Peyer's patch (tissue), 4 donors: Measurements from ENCODE around the gene MYD88.

ENCODE experiments used
- POLR2A ChIP-seq, 2 donors: fragments of 450-650 bp; IDR thresholded peaks; one replicate each; pipeline ENCODE4 v1.5.1; 2017; ENCODE audit warnings: antibody characterized with exemption in 2 of 2, mild to moderate bottlenecking in 2 of 2, moderate library complexity in 2 of 2
- TF ChIP-seq, protein P1 (sequence below), 6 experiments: fragments of 450-650 bp in 4 of 6; fragments of 200-600 bp in 2 of 6; sonication (generic) in 1 of 6; IDR thresholded peaks; one replicate each; pipeline ENCODE4 v1.5.1; 2017 to 2019; ENCODE audit warnings: antibody characterized with exemption in 6 of 6, mild to moderate bottlenecking in 3 of 6, moderate library complexity in 1 of 6

DNA sequence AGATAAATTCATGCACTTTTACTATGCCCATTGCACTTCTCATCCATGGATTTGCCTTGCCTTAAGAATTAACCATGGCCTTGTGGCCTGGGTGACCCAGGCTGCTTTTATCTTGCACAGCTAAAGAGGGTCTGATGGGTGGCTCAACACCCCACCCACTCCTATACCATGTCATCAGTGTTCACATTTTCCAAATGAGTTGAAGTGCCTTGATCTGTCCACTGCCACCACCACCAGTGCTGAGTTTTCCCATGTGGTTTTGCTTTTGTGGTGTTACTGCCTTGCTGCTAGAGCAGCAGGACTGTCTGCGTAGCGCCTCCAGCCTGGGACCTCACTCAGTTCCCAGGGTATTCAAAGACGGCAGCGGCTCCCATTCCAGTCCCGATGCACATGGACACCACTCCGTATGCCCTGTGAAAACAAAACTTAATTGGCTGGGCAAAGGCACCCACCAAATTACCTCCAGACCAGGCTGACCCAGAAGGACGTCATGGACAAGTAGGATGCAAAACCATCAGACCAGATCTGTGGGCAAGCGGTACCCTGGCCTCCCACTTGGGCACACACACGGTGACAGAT lies 15.7 kb upstream of the MYD88 start:
- TF ChIP-seq, protein P1, sequence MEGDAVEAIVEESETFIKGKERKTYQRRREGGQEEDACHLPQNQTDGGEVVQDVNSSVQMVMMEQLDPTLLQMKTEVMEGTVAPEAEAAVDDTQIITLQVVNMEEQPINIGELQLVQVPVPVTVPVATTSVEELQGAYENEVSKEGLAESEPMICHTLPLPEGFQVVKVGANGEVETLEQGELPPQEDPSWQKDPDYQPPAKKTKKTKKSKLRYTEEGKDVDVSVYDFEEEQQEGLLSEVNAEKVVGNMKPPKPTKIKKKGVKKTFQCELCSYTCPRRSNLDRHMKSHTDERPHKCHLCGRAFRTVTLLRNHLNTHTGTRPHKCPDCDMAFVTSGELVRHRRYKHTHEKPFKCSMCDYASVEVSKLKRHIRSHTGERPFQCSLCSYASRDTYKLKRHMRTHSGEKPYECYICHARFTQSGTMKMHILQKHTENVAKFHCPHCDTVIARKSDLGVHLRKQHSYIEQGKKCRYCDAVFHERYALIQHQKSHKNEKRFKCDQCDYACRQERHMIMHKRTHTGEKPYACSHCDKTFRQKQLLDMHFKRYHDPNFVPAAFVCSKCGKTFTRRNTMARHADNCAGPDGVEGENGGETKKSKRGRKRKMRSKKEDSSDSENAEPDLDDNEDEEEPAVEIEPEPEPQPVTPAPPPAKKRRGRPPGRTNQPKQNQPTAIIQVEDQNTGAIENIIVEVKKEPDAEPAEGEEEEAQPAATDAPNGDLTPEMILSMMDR (IDR thresholded peaks at IDR 0.05): no peak
- TF ChIP-seq POLR2A (IDR thresholded peaks at IDR 0.05): no peak
